Dermis blood vessel endothelial cell (primary cell): Measurements from ENCODE around the gene TRIM33. TPM values are rescaled to one million over a fixed set of nuclear protein-coding genes. Genes with fewer than 3 reads are reported as not detected.
"Not testable (repeated sequence)": the region's sequence is repeated elsewhere in the genome, so short reads cannot be mapped to it uniquely, and the experiment has no call there.

Experiments used
- DNase-seq: peaks from one replicate; pipeline ENCODE4 v3.0.0; 2010
- total RNA-seq: library from RNA; depleted of rRNA; stranded (reverse); fragments of >200 nt; gene quantifications from 2 replicates; pipeline ENCODE4 v1.2.3, GENCODE V29; 2014

TRIM33 gene
- total RNA-seq, 1 donor from 2014 or later, result 33.9 TPM

DNA sequence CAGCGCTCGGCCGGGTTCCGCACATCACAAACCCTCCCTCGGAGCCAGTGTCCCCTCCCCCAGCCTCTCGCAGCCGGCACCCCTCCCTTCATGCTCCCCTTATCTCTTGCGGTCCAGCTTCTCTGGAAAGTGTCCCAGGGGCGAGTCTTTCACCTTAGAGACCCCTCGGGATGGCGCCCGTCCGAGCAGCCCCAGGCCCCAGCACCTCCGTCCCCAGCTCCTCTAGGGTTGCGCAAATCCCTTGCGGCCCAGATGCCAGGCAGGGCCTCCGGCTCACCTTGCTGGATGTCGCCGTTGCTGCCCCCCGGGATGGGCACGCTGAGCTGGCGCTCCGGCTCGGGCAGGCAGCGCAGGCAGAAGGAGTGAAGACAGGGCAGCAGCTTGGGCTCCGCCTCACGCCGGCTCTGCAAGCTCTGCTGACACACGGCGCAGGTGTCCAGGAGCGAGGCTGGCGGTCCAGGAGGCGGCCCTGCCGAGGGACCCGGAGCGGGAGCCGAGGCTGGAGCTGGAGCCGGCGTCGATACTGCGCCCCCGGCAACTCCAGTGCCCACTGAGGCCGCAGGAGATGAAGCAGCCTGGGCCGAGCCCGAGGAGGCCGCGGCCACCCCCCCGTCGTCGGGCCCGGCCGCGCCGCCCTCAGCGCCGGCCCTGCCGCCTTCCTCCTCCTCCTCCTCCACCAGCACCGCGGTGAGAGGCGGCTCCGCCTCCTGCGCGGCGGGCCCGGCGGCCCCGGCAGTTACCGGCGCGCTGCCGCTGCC lies 550 bp downstream of the TRIM33 start:
- DNase-seq, result peak; percentile 56

DNA sequence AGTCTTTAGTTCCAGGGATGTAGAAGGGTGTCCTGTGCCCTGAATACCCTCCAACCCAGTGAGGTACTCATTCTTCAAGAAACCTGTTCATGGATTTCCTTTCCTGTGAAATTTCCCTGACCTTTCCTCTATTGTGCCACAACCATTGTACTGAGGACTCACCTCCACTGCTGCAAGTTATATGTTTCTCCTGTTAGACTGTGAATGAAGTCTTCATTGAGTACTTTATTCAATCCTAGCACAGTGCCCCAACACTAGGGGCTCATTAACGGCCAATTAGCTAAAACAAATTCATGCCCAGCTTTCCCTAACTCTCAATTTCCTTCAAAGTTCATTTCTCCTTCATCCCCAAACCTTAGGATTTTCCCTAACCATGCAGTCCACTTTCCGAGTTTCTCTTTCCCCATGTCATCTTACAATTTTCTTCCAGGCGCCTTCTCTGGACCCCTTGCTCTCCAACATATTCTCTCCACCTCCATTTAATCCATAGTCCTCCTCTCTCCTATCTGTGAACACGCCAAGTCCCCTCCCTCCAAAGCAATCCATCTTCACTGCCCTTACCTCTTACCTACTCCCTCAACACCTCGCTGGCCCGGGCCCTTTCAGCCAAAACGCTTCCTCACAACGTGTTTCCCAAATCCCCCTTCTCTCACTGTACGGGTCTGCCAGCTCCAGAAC lies 1.3 kb downstream of the TRIM33 start:
- peak; percentile 30 for DNase-seq

DNA sequence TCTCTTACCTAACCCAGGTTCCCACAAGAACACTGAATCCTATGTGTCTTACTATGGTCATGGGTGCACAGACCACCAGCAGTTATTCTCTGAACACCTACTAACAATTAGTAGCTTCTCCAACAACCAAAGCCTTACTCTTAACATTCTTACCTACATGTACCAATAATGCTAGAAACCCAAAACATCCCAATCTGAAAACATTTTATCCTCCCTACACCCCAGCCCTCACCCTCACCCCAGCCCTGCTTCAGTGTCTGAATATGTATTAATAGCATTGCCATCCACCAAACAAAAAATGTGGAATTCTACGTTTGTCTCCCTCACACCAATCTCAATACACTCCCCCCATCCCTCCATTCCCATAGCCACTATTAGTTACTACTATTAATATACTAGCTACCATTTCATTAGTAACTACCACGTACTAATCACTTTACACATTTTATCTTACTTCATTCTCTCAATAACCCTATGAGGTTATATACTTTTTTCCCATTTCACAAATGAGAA lies 2.6 kb downstream of the TRIM33 start:
- no peak for DNase-seq

DNA sequence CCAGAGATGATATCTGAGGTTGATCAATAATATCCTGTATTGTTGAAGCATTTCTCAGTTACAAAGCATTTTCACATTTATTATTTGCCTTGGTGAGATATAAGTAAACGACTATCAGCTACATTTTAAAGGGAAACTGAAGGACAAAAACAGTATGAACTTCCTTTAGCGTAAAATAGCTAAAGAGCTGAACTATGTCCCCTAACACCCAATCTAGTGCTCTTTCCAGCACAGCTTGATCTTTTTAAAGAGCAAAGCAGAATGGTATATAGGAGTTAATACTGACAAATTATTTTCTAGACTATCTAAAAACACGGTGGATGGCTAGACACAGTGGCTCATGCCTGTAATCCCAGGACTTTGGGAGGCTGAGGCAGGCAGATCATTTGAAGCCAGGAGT lies 3.5 kb downstream of the TRIM33 start:
- DNase-seq, result no peak

DNA sequence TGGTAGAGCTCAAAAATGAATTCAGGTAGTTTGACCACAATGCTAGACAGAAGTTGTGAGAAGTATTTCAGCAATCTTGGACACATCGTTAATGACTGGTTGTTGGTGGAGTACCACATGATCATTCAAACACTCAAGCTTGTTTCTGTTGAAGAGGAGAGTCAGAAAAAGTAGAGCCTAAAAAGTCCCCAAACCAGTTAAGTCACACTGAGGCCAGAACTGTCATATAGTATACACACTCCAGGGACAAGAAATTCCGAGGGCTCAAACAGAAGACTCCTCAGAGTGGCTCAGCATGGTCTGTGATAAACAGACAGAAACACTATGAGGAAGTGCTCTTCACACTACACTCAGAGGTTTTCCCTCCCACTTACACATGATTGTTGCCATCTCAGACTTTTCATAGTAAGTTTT lies 5.8 kb downstream of the TRIM33 start:
- DNase-seq, result no peak

DNA sequence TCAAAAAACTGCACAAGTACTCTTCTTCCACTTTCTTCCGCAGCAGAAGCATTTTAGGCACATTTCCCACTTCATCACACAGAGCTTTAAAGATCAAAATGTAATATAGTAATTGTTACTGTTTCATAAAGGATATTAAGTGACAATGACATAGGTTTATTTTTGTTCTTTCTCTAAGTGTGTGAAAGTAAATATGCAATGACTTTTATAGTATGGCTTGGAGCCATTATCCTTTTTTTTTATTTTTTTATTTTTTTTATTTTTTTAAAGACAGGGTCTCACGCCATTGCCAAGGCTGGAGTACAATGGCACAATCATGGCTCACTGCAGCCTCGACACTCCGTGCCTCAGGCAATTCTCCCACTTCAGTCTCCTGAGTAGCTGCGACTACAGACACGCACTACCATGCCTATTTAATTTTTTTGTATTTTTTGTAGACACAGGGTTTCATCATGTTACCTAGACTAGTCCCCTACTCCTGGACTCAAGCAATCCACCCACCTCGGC lies 7.0 kb downstream of the TRIM33 start:
- DNase-seq, result no peak

DNA sequence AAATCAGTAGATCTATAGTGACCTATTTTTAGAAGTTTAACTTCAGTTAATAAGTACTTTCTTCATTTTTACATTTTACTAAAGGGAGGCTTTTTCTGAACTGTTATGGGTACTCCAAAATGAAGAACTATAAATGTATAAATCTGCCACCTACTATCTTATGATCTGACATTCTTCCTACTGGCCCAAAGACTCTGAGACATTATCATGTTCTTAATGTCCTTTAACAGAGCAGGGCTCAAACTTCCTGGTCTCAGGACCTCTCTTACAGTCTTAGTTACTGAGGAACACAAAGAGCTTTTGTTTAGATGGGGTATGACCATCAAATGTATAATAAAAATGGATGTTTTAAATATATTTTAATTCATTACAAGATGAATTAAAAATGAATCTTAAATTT lies 8.9 kb downstream of the TRIM33 start:
- no peak for DNase-seq

DNA sequence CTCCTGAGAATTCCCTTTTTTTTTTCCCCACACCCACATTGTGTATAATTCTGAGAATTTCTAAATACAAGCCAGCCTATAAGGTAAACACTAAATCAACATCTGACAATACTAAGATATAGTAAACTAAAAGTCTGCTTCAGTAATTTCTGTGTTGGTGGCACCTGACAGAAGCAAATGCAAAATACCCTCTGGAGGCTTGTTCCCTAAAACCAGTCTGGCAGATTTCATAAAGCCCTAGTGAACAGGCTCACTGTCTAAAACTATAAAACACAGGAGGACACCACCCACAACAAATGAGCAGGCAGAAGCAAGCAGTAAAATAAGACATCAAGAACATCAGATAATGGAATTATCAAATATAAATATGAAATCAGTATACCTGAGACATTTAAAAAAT lies 11.5 kb downstream of the TRIM33 start:
- no peak for DNase-seq

DNA sequence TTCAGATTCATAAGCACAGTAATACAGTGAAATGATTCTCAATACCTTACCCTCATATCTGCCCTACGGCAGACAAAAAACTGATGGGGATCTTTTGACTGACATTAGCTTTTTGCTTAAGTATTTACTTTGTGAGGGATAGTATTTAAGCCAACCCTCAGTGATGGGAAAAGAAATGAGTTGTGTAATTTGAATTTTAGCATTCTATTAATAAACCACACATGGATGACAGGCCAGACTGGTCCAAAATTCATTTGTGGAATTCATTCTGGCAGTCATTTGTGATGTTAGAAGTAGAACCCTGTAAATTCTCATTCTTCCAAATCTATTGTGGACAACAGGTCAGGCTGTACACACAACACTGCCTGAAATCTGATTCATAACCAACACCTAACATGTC lies 14.9 kb downstream of the TRIM33 start:
- no peak for DNase-seq

DNA sequence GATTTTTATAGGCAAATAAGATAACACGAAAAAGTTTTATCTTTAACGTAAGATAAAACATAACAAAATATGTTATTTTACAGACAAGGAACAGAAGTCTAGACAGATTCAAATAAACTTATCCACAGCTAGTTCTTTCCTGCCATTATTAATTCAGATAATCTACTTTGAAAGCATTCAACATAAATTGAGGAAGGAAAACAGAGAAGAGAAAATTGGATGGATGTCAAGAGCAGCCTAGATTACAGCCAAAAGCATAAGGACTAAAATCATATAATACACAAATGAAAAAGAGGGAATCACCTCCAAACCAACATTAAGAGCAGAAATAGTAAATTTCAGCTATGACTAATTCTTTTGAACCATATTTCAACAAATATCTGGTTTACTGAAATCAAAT lies 15.5 kb downstream of the TRIM33 start:
- no peak for DNase-seq

DNA sequence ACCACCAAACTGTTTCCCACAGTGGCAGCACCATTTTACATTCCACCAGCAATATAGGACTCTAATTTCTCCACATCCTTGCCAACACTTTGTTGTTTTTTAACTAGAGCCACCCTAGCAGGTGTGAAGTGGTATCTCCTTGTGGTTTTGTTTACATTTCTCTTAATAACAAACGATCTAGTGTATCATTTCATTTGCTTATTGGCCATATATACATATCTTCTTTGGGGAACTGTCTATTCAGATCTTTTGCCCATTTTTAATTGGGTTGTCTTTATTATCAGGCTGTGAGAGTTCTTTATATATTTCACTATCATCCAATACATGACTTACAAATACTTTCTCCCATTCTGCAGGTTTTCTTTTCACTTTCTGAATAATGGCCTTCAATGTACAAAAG lies 18.0 kb downstream of the TRIM33 start:
- no peak for DNase-seq

DNA sequence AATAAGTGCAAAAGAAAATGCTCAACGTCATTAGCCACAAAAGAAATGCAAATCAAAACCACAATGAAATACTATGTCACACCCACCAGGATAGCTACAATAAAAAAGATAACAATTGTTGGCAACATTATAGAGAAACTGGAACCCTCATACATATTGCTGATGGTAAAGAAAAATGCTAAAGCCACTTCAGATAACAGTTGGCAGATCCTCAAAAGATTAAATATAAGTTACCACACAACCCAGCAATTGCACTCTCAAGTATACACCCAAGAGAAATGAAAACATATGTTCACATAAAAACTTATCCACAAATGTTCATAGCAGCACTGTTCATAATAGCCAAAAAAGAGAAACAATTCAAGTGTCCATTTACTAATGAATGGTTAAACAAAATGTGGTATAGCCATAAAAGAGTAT lies 20.7 kb downstream of the TRIM33 start:
- no peak for DNase-seq

DNA sequence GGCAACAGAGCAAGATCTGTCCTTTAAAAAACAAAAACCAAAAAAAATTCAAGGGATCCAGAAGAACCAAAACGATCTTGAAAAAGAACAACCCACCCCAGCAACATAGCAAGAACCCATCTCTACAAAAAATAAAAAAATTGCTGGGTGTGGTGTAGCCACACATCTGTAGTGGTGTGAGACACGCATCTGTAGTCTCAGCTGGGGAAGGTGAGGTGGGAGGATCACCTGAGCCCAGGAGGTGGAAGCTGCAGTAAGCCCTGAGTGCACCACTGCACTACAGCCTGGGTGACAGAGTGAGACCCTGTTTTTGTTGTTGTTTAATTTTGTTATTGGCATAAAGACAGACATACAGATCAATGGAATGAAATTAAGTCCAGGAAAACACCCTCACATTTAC lies 22.3 kb downstream of the TRIM33 start:
- no peak for DNase-seq

DNA sequence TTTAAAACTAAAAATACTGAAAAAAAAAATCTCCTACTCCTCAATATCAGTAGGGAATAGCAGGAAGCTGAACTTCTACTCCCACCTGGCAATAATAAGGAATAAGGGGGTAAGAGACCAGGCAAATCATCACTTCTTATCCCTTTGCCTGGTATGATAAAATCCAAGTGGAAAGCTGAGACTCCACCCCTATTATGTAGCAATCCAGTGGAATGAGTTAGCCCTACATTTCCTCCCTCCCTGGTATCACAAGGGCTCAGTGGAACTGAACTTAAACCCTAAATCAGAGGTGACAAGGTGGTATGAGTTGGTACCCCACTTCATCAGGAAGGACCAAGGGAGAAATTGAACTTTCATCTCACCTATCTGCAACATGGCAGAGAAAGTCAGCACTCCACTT lies 25.7 kb downstream of the TRIM33 start:
- no peak for DNase-seq

DNA sequence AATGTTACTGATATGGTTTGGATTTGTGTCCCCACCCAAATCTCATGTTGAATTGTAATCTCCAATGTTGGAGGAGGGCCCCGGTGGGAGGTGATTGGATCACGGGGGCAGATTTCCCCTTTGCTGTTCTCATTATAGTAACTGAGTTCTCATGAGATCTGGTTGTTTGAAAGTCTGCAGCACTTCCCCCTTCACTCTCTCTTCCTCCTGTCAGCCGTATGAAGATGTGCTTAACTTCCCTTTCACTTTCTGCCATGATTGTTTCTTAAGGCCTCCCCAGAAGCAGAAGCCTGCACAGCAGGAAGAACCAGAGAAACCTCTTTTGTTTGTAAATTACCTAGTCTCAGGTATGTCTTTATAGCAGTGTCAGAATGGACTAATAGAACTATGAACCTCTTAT lies 28.4 kb downstream of the TRIM33 start:
- DNase-seq, result no peak

DNA sequence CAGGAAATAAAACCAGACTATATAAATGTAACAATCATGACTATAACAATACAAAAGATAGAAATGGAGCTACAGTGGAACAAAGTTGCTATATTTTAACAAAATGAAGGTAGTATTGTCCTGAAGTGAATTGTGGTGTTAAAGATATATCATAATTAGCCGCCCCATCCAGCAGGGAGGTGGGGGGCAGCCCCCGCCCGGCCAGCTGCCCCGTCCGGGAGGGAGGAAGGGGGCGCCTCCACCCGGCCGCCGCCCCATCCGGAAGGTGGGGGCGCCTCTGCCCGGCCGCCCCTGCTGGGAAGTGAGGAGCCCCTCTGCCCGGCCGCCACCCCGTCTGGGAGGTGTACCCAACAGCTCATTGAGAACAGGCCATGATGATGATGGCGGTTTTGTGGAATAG lies 31.4 kb downstream of the TRIM33 start:
- not testable (repeated sequence) for DNase-seq

DNA sequence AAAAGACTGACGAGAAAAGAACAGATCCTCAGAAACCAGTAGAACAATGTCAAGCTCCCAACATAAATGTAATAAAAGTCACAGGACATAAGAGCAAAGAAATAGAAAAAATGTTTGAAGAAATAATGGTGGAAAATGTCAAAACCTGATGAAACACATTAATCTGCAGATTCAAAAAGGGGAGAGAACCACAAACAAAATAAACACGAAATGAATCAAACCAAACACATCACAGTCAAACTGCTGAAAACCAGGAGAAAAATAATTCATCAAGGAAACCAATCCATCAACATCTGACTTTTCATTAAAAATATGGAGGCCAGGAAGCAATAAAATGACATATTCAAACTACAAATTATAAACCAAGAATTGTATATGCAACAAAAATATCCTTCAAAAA lies 31.9 kb downstream of the TRIM33 start:
- DNase-seq, result no peak

DNA sequence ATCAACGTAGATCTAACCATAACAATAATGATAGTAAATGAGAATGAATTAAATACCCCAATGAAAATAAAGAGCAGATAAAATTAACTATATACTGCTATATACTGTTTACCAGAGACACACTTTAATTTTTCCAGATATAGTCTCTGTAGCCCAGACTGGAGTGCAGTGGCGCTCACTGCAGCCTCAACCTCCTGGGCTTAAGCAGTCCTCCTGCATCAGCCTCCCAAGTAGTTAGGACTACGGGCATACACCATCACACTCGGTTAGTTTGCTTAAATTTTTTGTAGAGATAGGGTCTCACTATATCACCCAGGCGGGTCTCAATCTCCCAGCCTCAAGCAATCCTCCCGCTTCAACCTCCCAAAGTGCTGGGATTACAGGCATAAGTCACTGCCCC lies 37.2 kb downstream of the TRIM33 start:
- no peak for DNase-seq

DNA sequence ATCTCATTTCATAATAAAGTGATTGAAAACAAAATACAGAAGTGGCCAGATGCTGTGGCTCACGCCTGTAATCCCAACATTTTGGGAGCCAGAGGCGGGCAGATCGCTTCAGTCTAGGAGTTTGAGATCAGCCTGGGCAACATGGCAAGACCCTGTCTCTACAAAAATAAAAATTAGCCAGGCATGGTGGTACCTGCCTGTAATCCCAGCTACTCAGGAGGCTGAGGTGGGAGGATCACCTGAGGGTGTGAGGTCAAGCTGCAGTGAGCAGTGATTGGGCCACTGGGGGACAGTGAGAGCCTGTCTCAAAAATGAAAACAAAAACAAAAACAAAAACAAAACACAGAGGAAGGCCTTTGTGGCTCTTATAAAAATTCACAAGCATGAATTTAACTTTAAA lies 38.6 kb downstream of the TRIM33 start:
- DNase-seq, result no peak

DNA sequence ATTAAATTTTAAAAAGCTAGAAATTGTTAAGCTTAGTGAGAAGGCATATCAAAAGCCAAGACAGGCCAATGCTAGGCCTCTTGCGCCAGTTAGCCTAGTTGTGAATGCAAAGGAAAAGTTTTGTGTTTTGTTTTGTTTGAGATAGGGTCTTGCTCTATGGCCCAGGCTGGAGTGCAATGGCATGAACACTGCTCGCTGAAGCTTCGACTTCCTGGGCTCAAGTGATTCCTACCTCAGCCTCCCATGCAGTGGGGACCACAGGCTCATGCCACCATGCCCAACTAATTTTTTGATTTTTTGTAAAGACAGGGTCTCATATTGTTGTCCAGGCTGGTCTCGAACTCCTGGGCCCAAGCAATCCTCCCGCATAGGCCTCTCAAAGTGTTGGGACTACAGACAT lies 40.3 kb downstream of the TRIM33 start:
- DNase-seq, result no peak

DNA sequence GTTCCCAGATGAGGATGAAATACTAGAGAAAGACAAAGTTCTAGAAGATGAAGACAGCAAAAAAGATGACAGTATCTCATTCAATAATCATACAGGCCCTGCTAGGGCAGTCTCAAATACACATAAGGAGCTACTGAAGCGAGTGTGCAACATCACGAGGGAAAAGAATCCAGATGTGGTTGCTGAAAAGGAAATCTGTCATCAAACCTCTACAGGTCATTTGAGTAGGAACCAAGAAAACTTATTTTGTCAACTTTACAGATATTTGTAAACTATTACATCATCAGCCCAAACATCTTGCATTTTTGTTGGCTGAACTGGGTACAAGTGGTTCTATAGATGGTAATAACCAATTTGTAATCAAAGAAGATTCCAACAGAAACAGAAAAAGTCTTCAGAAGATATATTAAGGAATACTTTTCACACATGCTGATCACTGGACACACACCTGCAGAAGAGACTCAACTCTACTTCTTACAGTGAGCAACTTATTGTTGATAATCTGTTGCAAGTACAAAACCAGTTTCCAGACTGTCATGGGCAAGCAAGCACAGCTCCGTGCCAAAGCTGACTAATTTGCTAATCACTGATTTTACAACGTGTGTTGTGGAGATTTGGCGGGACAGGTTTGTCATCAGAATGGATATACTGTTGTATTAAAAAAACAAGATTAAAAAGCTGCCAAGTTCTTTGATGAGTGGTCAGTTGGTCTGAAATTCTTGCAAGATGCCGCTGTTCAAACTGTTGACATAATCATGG lies 42.1 kb downstream of the TRIM33 start:
- DNase-seq, result no peak

DNA sequence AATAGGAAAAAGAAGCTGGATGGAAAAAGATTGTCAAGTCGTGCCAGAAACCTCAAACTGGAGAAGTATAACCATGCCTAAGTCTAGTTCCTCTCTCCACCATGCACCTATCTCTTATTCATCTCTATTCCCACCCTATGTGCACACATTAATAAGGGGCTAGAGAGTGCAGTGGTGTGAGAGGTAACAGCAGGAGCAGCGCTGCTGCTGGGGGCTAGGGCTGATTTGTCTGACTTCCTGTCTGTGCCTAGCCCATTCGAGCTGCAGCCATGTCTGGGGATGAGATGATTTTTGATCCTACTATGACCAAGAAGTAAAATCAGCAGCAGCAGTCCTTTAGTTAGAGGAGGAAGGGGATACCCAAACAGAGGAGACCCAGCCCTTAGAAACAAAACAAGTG lies 43.0 kb downstream of the TRIM33 start:
- no peak for DNase-seq

DNA sequence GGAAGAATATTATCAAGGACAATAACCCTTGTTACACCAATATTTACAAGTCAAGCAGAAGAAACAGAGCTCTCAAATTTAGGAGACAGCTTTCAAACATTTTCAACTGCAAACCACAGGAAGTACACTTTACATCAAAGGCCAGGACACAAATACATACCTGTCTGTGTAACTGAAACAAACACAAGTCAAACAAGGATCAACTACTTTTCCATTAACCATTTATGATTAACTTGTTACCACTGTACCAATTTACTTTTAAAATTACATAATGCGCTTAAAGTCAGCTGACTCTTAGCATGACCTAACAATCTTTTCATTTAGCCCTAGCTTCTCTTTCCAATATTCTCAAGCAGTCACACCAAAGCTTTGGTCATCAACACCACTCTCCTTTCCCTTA lies 43.5 kb downstream of the TRIM33 start:
- DNase-seq, result no peak
